Activated naive CD8-positive, alpha-beta T cell treated with anti-CD3 and anti-CD28 coated beads for 36 hours (primary cell): Measurements from ENCODE around the gene RBCK1. TPM values are rescaled to one million over a fixed set of nuclear protein-coding genes. Genes with fewer than 3 reads are reported as not detected.
A peak's percentile ranks its signal among the peaks of the same experiment; 100 is the strongest.
"Not testable (repeated sequence)": the region's sequence is repeated elsewhere in the genome, so short reads cannot be mapped to it uniquely, and the experiment has no call there.

Source experiments
- DNase-seq: peaks from one replicate; pipeline ENCODE4 v3.0.0; 2021
- H3K27ac Mint-ChIP-seq: one replicate; pipeline ENCODE4 v1.8.0; 2022; ENCODE audit warnings: mild to moderate bottlenecking, moderate library complexity, mixed read lengths
- H3K27me3 Mint-ChIP-seq: one replicate; pipeline ENCODE4 v1.8.0; 2022; ENCODE audit warnings: mild to moderate bottlenecking, mixed read lengths
- H3K36me3 Mint-ChIP-seq: one replicate; pipeline ENCODE4 v1.8.0; 2021; ENCODE audit warnings: mild to moderate bottlenecking, mixed read lengths
- H3K4me1 Mint-ChIP-seq: one replicate; pipeline ENCODE4 v1.8.0; 2021; ENCODE audit warnings: mixed read lengths
- H3K4me3 Mint-ChIP-seq: one replicate; pipeline ENCODE4 v1.8.0; 2022; ENCODE audit warnings: mild to moderate bottlenecking, moderate library complexity, mixed read lengths
- H3K9me3 Mint-ChIP-seq: one replicate; pipeline ENCODE4 v1.8.0; 2022; ENCODE audit warnings: mixed read lengths
- total RNA-seq, 2 experiments: library from RNA; stranded (reverse); gene quantifications; one replicate each; pipeline ENCODE4 v1.2.3, GENCODE V29; 2021

Gene RBCK1
- total RNA-seq, 2 experiments from 2014 or later: 113 to 115 TPM

- peaks cover 36% of the 10 kb centered on the region for H3K36me3 Mint-ChIP-seq
- no peaks in the 10 kb centered on the region for H3K9me3 Mint-ChIP-seq
- no peaks in the 10 kb centered on the region for H3K27me3 Mint-ChIP-seq
Measured at GRCh38 chr20:385448-385847, 22.7 kb upstream of the RBCK1 start.

GRCh38 chr20:386634-387033 lies 21.5 kb upstream of the RBCK1 start:
- not testable (repeated sequence) for DNase-seq, H3K27ac Mint-ChIP-seq, H3K4me3 Mint-ChIP-seq, H3K9me3 Mint-ChIP-seq, H3K27me3 Mint-ChIP-seq
- H3K36me3 Mint-ChIP-seq: peaks cover 43% of the 10 kb centered on the region
- H3K4me1 Mint-ChIP-seq: peaks cover 19% of the 10 kb centered on the region

More at GRCh38 chr20:385448-385847, 22.7 kb upstream of the RBCK1 start:
- Mint-ChIP-seq H3K27ac (no peak overlapping the region), H3K4me1 (peaks cover 19% of the 10 kb centered on the region), H3K4me3 (no peak overlapping the region)
- no peak for DNase-seq

GRCh38 chr20:387520-387919 lies 20.6 kb upstream of the RBCK1 start:
- Mint-ChIP-seq H3K4me3 (no peak overlapping the region), H3K4me1 (peaks cover 13% of the 10 kb centered on the region), H3K27me3 (no peaks in the 10 kb centered on the region), H3K27ac (no peak overlapping the region), H3K36me3 (peaks cover 44% of the 10 kb centered on the region), H3K9me3 (no peaks in the 10 kb centered on the region)
- DNase-seq: no peak

- Mint-ChIP-seq H3K36me3 (peaks cover 45% of the 10 kb centered on the region), H3K4me1 (peaks cover 6% of the 10 kb centered on the region), H3K27me3 (no peaks in the 10 kb centered on the region), H3K27ac (peak overlapping the region; percentile 1), H3K4me3 (no peak overlapping the region), H3K9me3 (no peaks in the 10 kb centered on the region)
- DNase-seq: no peak
Measured at GRCh38 chr20:388034-388994, 19.8 kb upstream of the RBCK1 start.

GRCh38 chr20:389220-389619 lies 18.9 kb upstream of the RBCK1 start:
- Mint-ChIP-seq H3K4me1 (no peaks in the 10 kb centered on the region), H3K36me3 (peaks cover 44% of the 10 kb centered on the region), H3K27ac (no peak overlapping the region), H3K27me3 (no peaks in the 10 kb centered on the region), H3K9me3 (no peaks in the 10 kb centered on the region), H3K4me3 (no peak overlapping the region)
- no peak for DNase-seq

- Mint-ChIP-seq H3K4me3 (no peak overlapping the region), H3K4me1 (no peaks in the 10 kb centered on the region), H3K27ac (no peak overlapping the region), H3K9me3 (no peaks in the 10 kb centered on the region), H3K27me3 (no peaks in the 10 kb centered on the region), H3K36me3 (peaks cover 39% of the 10 kb centered on the region)
- DNase-seq: no peak
Measured at GRCh38 chr20:391041-391711, 16.9 kb upstream of the RBCK1 start.

- H3K27me3 Mint-ChIP-seq, H3K9me3 Mint-ChIP-seq, H3K27ac Mint-ChIP-seq, H3K4me1 Mint-ChIP-seq, H3K4me3 Mint-ChIP-seq, DNase-seq: not testable (repeated sequence)
- H3K36me3 Mint-ChIP-seq: peaks cover 33% of the 10 kb centered on the region
Measured at GRCh38 chr20:393296-393695, 14.8 kb upstream of the RBCK1 start.

GRCh38 chr20:396252-396618 lies 11.9 kb upstream of the RBCK1 start:
- DNase-seq: no peak
- Mint-ChIP-seq H3K4me3 (no peak overlapping the region), H3K9me3 (no peaks in the 10 kb centered on the region), H3K27me3 (no peaks in the 10 kb centered on the region), H3K27ac (no peak overlapping the region), H3K4me1 (peaks cover 8% of the 10 kb centered on the region), H3K36me3 (peaks cover 25% of the 10 kb centered on the region)

GRCh38 chr20:396619-397431 lies 11.3 kb upstream of the RBCK1 start:
- H3K27ac Mint-ChIP-seq: no peak overlapping the region
- peaks cover 20% of the 10 kb centered on the region for H3K36me3 Mint-ChIP-seq
- no peaks in the 10 kb centered on the region for H3K27me3 Mint-ChIP-seq
- DNase-seq: no peak
- H3K4me1 Mint-ChIP-seq: peaks cover 10% of the 10 kb centered on the region
- no peak overlapping the region for H3K4me3 Mint-ChIP-seq
- H3K9me3 Mint-ChIP-seq: no peaks in the 10 kb centered on the region

GRCh38 chr20:397432-398237 lies 10.5 kb upstream of the RBCK1 start:
- H3K27ac Mint-ChIP-seq: no peak overlapping the region
- H3K36me3 Mint-ChIP-seq: peaks cover 19% of the 10 kb centered on the region
- peaks cover 14% of the 10 kb centered on the region for H3K4me1 Mint-ChIP-seq
- no peaks in the 10 kb centered on the region for H3K9me3 Mint-ChIP-seq
- DNase-seq: no peak
- no peak overlapping the region for H3K4me3 Mint-ChIP-seq
- H3K27me3 Mint-ChIP-seq: no peaks in the 10 kb centered on the region

GRCh38 chr20:399182-399707 lies 8.9 kb upstream of the RBCK1 start:
- H3K27ac Mint-ChIP-seq: no peak overlapping the region
- no peaks in the 10 kb centered on the region for H3K27me3 Mint-ChIP-seq
- H3K9me3 Mint-ChIP-seq: no peaks in the 10 kb centered on the region
- no peak for DNase-seq
- peaks cover 15% of the 10 kb centered on the region for H3K4me1 Mint-ChIP-seq
- H3K4me3 Mint-ChIP-seq: no peak overlapping the region
- H3K36me3 Mint-ChIP-seq: peaks cover 10% of the 10 kb centered on the region

GRCh38 chr20:400128-400453 lies 8.0 kb upstream of the RBCK1 start:
- no peak overlapping the region for H3K27ac Mint-ChIP-seq
- no peak overlapping the region for H3K4me3 Mint-ChIP-seq
- DNase-seq: no peak
- no peaks in the 10 kb centered on the region for H3K9me3 Mint-ChIP-seq
- no peaks in the 10 kb centered on the region for H3K27me3 Mint-ChIP-seq
- peaks cover 15% of the 10 kb centered on the region for H3K4me1 Mint-ChIP-seq
- H3K36me3 Mint-ChIP-seq: peaks cover 9% of the 10 kb centered on the region

- no peak overlapping the region for H3K4me3 Mint-ChIP-seq
- peaks cover 11% of the 10 kb centered on the region for H3K36me3 Mint-ChIP-seq
- H3K9me3 Mint-ChIP-seq: no peaks in the 10 kb centered on the region
- H3K27me3 Mint-ChIP-seq: no peaks in the 10 kb centered on the region
- peak overlapping the region; percentile 47 for H3K27ac Mint-ChIP-seq
- DNase-seq: no peak
- H3K4me1 Mint-ChIP-seq: peaks cover 15% of the 10 kb centered on the region
Measured at GRCh38 chr20:400454-401275, 7.4 kb upstream of the RBCK1 start.
